Subcutaneous adipose tissue (tissue), 4 donors: ENCODE measurements around the gene LTB4R. TPM values are rescaled to one million over a fixed set of nuclear protein-coding genes. Genes with fewer than 3 reads are reported as not detected.

ENCODE experiments used
- CTCF ChIP-seq: fragments of 450-650 bp; IDR thresholded peaks from one replicate; pipeline ENCODE4 v1.5.1; 2016; ENCODE audit warnings: low read depth, mild to moderate bottlenecking, control low read depth, antibody characterized with exemption, moderate library complexity
- total RNA-seq, 4 donors: library from RNA; depleted of rRNA; stranded (reverse); fragments of >200 nt; gene quantifications; one replicate each; pipeline ENCODE4 v1.1.0, GENCODE V29; 2016

The LTB4R gene
- total RNA-seq, 4 donors from 2014 or later, result 4.2 to 10.9 (median 7.5) TPM

GRCh38 chr14:24272467-24272866 lies 38.8 kb upstream of the LTB4R start:
- TF ChIP-seq CTCF, result no peak

GRCh38 chr14:24273422-24273998 lies 37.8 kb upstream of the LTB4R start:
- TF ChIP-seq CTCF, result no peak

GRCh38 chr14:24274101-24274543 lies 37.2 kb upstream of the LTB4R start:
- no peak for TF ChIP-seq CTCF

- no peak for TF ChIP-seq CTCF
These were observed 34.2 kb upstream of the LTB4R start for GRCh38 chr14:24277071-24277470.

GRCh38 chr14:24277606-24278321 lies 33.5 kb upstream of the LTB4R start:
- TF ChIP-seq CTCF, result no peak

GRCh38 chr14:24278424-24278823 lies 32.9 kb upstream of the LTB4R start:
- no peak for TF ChIP-seq CTCF

- TF ChIP-seq CTCF, result no peak
These were observed 31.8 kb upstream of the LTB4R start for GRCh38 chr14:24279301-24280186.
